BJ (cell line): Measurements from ENCODE around the gene NR1I2. TPM values are rescaled to one million over a fixed set of nuclear protein-coding genes. Genes with fewer than 3 reads are reported as not detected.

Experiments used
- CTCF ChIA-PET: fragments of 350-600 bp; formaldehyde crosslinking; extraction: SDS; loops from one replicate; lab custom pipeline; 2021; ENCODE audit warnings: antibody characterized with exemption, inconsistent platforms; lab: Yijun Ruan, JAX
- POLR2A ChIA-PET: fragments of 300-600 bp; sonication (Branson Sonifier 250); formaldehyde crosslinking; extraction: SDS; loops from one replicate; lab custom pipeline; 2021; ENCODE audit warnings: antibody characterized with exemption; lab: Charles Lee
- DNase-seq: peaks from one replicate; pipeline ENCODE4 v3.0.0-alpha.2; 2011; ENCODE audit warnings: low read depth
- H3K27me3 ChIP-seq: 2 replicates; pipeline ENCODE4 v1.6.0; 2011; ENCODE audit warnings: low read length; ENCODE audit not compliant: control insufficient read depth, insufficient read depth
- H3K36me3 ChIP-seq: 2 replicates; pipeline ENCODE4 v1.5.1; 2011; ENCODE audit warnings: low read length; ENCODE audit not compliant: control insufficient read depth, insufficient read depth
- H3K4me3 ChIP-seq: 2 replicates; pipeline ENCODE4 v1.5.1; 2011; ENCODE audit warnings: low read depth, mild to moderate bottlenecking, control low read depth, low read length
- CTCF ChIP-seq: IDR thresholded peaks from 2 replicates; pipeline ENCODE4 v1.5.1; 2011; ENCODE audit warnings: low read depth, mild to moderate bottlenecking, control low read depth, inconsistent platforms, low read length, moderate library complexity; ENCODE audit not compliant: insufficient read depth
- polyA plus RNA-seq: library from polyadenylated mRNA; depleted of rRNA; stranded (reverse); fragments of >200 nt; gene quantifications from 2 replicates; pipeline ENCODE4 v1.2.3, GENCODE V29; 2011

NR1I2 gene
- polyA plus RNA-seq, 1 experiment: not detected

DNA sequence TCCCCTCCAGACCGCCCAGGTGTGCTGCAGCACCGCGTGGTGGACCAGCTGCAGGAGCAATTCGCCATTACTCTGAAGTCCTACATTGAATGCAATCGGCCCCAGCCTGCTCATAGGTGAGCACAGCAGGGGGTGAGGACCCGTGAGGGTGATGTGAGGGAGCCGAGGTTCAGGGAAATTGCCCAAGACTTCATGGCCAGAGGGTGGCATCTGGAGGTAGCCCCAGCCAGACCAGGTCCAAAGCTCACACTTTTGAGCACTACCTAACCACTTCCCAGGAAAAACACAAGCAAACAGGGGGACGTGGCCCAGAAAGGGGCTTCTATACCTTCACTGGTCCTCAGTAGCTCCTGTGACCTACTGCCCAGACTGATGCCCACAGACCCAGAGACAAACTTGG is 33.8 kb downstream of the NR1I2 start:
- CTCF ChIA-PET: interaction anchor here (1.0 kb wide), 1 partner anchor 368 kb away, joined by 3 read pairs; no protein-coding TSS in a partner anchor

DNA sequence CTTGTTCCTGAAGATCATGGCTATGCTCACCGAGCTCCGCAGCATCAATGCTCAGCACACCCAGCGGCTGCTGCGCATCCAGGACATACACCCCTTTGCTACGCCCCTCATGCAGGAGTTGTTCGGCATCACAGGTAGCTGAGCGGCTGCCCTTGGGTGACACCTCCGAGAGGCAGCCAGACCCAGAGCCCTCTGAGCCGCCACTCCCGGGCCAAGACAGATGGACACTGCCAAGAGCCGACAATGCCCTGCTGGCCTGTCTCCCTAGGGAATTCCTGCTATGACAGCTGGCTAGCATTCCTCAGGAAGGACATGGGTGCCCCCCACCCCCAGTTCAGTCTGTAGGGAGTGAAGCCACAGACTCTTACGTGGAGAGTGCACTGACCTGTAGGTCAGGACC is 35.2 kb downstream of the NR1I2 start:
- CTCF ChIA-PET: no interaction called here
- Histone ChIP-seq H3K4me3 (no peak overlapping the region), H3K36me3 (no peaks in the 10 kb centered on the region), H3K27me3 (peaks cover 4% of the 10 kb centered on the region)
- no peak for DNase-seq
- POLR2A ChIA-PET: no interaction called here
- TF ChIP-seq CTCF: no peak

More for the DNA sequence above, 33.8 kb downstream of the NR1I2 start:
- no peak for TF ChIP-seq CTCF
- DNase-seq: no peak
- no peaks in the 10 kb centered on the region for H3K36me3 ChIP-seq
- POLR2A ChIA-PET: interaction anchor here (0.8 kb wide), 1 partner anchor 16 kb away, joined by 3 read pairs; no protein-coding TSS in a partner anchor
- H3K4me3 ChIP-seq: no peak overlapping the region
- H3K27me3 ChIP-seq: peaks cover 9% of the 10 kb centered on the region

- POLR2A ChIA-PET: no interaction called here
- DNase-seq: no peak
Observed at GRCh38 chr3:119817583-119818363, 35.9 kb downstream of the NR1I2 start.

GRCh38 chr3:119818937-119819336 is 37.0 kb downstream of the NR1I2 start:
- ChIA-PET POLR2A (no interaction called here), CTCF (no interaction called here)
- no peak for DNase-seq
- TF ChIP-seq CTCF: no peak
- peaks cover 2% of the 10 kb centered on the region for H3K27me3 ChIP-seq
- no peak overlapping the region for H3K4me3 ChIP-seq
- H3K36me3 ChIP-seq: no peaks in the 10 kb centered on the region

More at GRCh38 chr3:119817583-119818363, 35.9 kb downstream of the NR1I2 start:
- H3K4me3 ChIP-seq: no peak overlapping the region
- H3K27me3 ChIP-seq: peaks cover 2% of the 10 kb centered on the region
- H3K36me3 ChIP-seq: no peaks in the 10 kb centered on the region
- no peak for TF ChIP-seq CTCF
- CTCF ChIA-PET: no interaction called here

DNA sequence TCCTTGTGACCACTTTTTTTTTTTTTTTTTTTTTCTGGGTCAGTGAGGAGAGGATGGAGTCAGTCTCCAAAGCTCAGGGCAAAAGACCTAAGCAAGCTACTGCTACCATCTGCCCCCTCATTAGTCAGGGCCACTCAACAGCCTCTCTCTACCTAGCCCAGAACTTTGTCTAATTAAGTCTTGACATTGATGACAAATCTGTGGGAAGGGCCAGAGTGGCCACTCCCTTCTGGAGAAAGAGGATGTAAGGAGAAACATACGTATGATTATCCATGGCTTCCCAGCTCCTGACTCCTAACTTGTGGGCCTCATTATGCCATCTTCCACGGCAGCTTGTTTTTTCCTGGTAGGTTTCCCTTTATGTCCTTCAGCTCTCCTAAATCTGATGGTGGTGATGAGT is 37.9 kb downstream of the NR1I2 start:
- Histone ChIP-seq H3K36me3 (peaks cover 1% of the 10 kb centered on the region), H3K4me3 (no peak overlapping the region), H3K27me3 (no peaks in the 10 kb centered on the region; the same call in none of the 2 replicates)
- ChIA-PET POLR2A (no interaction called here), CTCF (interaction anchor here (0.8 to 1.3 kb wide), 3 partner anchors 9 to 40 kb away, joined by 3 read pairs; no protein-coding TSS in a partner anchor)
- no peak for DNase-seq
- TF ChIP-seq CTCF: no peak
